HG02588 (cell line): ENCODE data around the gene NFU1.
A peak's percentile ranks its signal among the peaks of the same experiment; 100 is the strongest.
"Not testable (repeated sequence)": the region's sequence is repeated elsewhere in the genome, so short reads cannot be mapped to it uniquely, and the experiment has no call there.

Experiments used
- ATAC-seq: cut with Tn5 transposase; IDR thresholded peaks from one replicate; pipeline ENCODE4 v1.9.1; 2021; ENCODE audit warnings: mild to moderate bottlenecking, moderate library complexity; ENCODE audit not compliant: unreplicated experiment

Gene NFU1

DNA sequence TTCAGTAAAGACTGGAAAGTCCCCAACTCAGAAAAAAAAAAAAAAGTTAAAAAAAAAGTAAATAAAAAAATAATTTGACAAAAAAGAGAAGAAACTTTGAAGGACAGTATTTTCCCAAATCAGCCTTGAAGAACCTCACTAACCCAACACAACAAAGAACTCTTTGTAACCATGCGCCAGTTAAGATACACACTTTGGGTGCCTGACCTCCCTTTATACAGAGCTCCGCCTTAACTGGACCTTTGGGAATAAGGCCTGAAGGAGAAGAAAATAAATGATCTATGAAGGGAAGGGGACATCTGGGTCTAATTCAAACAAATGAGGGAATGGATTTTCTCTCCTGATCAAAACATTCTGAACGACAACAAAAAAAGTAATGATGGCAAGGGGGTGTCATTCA, 48.0 kb downstream of the NFU1 start:
- no peak for ATAC-seq

DNA sequence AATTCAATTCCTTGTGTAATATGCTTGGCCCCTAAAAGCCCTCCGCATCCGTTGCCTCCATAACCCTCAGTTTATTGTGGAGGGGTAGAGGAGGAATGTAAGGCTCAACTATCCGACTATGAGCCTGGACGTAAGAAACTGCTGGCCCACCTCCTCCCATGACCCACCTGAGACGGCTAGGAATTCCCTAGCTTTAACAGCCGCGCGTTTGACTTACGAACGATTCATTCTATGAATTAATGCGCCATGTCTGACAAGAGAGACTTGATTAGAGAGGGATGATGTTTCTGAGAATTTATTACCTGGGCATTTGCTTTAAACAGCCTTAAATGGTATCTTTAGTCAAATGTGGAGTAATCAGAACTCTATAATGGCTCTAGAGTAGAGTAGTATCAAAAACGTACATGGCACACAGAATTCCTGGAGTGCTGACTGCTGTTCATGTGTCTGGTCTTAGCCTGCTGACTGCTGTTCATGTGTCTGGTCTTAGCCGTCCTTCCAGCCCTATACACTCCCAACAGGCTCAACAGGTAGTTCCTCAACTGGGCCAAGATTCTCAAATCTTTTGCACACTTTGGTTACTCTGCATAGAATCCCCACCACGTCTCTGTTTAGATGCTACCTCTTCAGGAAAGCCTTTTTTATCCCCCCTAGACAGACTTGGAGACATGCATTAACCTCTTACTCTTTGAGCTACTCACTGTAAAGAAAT, 49.3 kb downstream of the NFU1 start:
- ATAC-seq = no peak

DNA sequence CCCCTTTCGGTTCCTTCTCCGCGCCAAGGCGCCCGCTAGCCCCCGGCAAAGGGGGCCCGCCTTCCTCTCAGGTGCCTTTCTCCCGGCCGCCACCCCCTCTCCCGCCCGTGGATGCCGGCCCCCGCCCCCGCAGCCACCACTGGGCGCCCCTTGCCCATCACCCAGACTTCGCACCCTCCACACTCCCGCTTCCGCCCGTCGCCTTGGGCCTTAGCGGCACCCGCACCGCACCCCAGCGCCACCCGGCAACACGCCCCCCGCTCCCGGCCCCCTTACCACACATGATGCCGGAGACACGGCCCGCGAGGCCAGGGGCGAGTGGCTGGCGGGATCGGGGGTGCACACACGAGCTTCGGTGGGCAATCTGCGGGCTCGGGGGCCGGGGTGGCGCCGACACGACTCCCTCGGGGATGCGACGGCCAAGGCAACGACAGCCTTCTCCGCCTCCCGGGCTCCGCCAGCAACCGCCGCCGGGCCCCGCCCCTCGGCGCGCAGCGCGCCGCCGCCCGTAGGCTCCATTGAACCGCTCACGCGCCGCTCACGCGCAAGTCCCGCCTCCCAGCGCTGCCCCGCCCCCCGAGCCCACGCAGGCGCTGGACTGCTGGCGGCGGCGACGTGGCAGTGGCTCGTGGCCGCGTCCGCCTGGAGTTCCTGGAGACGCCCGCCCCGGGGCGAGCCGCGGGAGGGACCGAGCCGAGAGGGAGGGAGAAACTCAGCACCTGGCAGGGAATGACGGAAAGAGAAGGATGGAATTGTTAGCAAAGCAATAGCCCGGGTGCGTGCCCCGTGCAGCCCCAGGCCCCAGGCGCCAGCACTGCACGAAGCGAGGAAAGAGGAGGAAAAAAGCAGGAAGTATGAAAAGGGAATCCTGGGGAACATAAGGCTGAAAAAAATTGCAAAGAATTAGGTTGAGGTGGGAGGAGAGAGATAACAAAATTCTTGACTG, 50.2 kb downstream of the NFU1 start, which contains the start of gene GFPT1:
GFPT1 (minus strand) TSS at position 439 of the 946 bp plus-strand sequence; CDS start at position 283, 156 bp downstream.
- peak; percentile 93 for ATAC-seq

DNA sequence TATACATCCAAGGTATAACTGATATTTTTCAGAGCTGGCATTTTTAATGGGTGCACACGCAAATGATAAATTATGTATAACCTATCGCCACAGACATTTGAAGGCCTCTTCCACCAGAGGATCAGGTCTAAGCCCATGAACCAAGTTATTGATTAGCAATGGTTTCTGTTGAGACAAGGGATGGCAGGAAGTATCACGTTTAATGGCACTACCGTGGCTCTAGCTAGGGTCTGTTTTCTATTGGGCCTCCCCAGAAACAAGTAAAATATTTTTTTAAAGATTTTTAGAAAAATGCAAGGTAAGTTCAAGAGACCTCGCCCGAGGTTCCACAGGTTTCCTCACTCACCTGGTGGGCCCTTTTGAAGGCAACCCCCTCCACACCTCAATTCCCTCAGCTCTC, 50.9 kb downstream of the NFU1 start:
- ATAC-seq = peak; percentile 9

DNA sequence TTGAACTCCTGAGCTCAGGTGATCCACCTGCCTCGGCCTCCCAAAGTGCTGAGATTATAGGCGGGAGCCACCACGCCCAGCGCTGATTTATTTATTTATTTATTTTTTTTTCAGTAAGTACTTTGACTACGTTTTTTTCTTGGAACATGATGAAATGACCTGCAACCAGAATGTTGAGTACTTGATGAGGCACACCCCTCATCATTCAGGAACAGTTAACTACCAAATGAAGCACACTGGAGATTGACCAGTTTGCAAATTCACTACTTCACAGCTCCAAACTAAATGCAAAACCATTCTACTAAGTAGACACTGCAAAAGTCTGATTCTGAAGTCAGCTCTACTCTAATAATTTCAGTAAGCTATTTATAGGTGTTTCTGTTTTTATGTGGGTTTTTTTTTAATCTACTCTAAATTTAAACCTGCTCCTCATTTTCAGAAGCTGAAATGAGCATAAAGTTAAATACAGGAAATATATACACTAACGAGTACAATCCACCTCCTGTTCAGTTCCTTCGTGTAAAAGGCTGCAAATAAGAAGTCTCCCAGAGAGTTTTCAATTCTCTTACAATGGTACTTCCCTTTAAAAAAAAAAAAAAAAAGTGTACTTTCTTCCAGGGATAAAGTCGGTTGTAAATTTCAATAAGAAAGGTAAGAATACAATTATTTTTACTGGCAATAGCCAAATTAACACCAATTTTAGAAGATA, 51.6 kb downstream of the NFU1 start:
- ATAC-seq = no peak

DNA sequence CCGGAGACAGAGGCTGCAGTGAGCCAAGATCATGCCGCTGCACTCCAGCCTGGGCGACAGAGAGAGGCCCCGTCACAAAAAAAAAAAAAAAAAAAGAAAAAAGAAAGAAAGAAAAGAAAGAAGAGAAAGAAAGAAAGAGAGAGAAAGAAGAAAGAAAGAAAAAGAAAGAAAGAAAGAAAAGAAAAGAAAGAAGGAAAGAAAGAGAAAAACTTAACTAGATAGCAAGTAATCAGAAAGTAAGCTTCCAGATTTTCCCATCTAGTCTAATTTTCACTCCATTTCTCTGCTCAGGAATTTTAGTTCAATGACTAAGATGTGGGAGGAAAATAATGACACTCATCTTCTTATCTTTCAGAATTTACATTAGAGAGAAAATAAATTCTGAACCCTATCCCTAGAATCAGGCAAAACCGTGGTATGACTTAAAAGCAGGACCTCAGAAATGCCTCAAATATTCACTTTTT, 52.6 kb downstream of the NFU1 start:
- ATAC-seq = no peak

DNA sequence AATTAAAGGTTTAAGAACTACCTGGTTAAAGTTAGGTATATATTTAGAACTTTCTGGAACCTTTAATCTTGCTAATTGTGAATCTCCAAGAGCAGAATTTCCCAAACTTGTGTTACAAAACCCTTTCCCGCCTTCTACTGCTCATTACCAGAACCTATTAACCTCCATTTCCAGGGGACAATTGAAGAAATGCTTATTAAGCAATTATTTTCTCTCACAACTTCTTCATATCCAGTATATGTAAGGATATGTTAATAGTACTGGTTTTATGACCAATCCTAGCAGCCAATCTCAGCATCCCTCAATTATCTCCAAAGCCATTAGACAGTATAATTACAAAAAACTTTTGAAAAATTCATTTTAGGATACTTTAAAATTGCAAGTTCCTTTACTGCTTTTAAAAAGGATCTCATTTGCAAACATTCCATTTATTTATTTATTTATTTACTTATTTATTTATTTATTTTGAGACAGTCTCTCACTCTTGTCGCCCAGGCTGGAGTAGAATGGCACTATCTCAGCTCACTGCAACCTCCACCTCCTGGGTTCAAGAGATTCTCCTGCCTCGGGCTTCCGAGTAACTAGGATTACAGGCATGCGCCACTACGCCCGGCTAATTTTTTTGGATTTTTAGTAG, 53.9 kb downstream of the NFU1 start:
- ATAC-seq = no peak

DNA sequence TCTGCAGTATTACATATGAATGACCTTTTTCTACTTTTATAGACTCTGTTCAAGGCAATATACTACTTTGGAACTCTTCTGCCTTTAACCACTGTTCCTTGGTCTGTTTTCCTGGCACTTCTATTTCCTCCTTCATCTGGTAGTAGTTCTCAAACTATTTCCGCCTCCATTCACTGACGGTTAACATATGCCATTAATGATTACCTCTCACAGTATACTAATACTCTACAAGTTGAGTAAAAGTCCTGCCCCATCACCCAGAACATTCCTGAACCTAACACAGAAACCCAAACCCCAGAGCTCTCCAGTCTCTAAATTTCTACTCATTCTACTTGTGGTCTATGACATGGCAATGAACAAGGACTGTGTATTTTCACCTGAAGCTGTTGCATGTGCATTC, 54.7 kb downstream of the NFU1 start:
- ATAC-seq = no peak

DNA sequence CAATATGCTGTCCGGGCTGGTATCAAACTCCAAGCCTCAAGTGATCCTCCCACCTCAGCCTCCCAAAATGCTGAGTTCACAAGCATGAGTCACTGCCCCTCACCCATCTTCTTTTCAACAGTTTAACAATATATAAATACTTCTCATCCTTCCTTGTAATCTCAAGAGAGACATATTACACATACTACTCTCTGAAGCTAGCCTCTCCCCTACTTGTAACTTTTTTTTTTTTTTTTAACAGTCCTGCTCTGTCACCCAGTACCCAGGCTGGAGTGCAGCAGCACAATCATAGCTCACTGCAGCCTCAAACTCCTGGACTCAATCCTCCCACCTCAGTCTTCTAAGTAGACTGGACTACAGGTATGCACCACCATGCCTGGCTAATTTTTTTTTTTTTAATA, 55.9 kb downstream of the NFU1 start:
- no peak for ATAC-seq

DNA sequence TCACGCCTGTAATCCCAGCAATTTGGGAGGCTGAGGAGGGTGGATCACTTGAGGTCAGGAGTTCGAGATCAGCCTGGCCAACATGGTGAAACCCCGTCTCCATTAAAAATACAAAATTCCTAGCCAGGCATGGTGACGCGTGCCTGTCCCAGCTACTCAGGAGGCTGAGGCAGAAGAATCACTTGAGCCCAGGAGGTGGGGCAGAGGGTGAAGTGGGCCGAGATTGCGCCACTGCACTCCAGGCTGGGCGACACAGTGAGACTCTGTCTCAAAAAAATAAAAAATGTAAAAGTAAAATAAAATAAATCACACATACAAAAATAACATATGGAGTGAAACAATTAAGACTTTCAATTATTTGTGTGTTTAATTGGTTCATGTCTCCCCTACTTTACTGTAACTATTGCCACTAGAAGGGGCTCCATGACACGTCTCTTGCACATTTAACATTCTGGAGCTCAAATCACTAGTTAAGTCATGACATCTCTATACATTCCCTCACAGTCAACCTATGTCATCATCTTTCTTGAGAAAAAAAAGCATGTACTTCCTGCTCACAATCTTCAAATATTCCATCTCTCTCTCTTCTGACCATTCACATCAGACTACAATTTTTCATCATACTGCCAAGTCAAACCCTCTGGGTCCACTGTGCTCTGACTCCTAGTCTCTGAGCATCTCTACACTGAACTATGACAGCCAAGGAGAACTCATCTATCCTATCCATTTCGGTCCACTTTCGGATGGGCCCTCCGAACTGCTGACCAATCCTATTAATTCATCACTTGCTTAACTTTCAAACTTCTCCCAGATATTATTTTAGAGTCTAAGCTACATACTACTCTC, 56.9 kb downstream of the NFU1 start:
- no peak for ATAC-seq

DNA sequence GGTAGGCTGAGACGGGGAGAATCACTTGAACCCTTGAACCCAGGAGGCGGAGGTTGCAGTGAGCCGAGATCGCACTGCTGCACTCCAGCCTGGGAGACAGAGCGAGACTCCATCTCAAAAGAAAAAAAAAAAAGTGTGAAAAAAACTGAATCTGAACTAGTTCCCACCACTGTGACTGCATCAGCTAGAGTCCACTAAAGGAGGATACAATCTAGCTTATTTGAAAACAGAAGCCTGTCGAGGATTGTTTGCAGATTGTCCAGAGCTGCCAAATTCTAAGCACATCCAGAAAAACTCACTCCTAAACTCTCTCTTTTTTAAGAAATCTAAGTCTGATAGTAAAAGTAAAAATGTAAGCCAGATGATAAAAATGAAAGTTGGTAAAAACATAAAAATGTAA, 60.8 kb downstream of the NFU1 start:
- no peak for ATAC-seq

DNA sequence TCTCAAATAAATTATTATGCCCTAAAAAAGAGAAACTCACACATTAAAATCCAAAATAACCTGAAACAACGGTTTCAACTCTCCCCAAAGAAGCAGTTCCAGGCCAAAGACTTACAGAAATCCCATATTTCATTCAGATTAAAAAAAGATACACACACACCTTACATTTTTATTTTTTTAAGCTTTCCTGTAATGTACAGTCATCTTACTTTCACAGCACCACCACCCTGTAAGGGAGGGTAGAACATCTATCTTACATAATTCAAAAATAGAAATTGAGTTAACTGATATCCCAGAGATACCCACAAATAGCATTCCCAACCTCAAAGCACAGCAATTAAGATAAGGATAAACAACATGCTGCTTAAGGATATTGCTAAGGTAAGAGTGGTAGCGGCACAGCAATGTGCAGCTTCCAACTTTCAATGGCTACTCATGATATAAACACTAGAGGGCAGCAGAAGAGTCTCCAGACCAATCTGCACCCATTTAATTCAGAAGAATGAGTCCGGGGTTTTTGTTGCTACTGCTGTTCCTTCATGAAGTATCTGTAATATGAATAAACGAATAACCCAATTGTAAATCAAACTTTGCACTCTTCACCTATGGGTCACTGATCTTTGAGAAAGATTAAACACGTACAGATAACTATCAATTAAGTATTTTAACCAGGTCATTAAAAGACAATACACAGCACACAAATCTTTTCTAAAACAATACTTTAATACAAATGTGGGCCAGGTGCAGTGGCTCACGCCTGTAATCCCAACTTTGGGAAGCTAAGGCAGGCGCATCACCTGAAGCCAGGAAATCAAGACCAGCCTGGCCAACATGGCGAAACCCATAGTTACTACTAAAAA, 61.5 kb downstream of the NFU1 start:
- no peak for ATAC-seq

DNA sequence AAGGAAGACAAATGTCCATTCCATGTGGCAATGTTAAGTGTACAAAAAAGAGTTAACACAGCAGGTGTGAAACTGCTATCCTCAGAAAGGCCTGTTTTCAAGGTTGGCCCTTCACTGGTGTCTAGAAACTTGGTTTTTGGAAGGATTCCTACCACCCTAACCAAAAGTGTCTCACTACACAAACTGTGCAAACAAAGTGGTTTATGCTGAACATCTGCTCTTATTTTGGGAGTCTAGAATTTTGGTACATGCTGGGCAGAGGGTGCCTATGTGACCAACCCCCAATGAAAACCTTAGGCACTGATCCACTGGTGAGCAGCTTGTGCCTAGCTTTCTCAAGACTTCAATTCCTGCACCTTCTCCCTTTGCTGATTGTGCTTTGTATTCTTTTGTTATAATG, 64.5 kb downstream of the NFU1 start:
- no peak for ATAC-seq

DNA sequence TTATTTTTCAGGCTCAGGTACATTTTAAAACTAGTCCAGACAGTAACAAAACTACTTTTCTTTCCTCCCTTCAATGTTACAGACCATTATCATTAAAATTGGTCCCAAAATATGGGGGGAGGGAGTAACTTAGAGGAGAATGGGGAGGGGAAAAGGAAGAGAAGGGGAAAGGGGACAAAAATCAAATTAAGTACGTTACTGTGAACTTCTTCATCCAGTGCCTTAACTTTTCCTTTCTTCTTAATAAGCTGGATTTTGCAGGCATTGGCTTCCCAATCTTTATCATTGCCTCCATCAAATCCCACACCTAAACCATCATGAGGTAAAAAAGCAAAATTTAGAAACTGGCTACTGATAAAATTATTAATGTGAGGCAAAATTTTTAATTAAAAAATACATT, 67.4 kb downstream of the NFU1 start:
- ATAC-seq = no peak

DNA sequence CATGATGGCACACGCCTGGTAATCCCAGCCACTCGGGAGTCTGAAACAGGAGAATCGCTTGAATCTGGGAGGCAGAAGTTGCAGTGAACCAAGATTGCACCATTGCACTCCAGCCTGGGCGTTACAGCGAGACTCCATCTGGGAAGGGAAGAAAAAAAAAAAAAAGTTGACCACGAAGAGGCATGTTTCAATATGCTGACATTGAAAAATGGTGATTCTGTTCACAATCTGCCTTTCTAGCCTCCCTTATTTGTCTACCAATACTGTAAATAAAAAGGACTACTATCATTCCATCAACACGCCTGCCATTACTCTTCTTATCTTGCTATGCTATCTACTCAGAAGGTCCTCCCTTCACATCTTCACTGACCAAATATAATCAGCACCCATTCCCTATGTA, 68.6 kb downstream of the NFU1 start:
- ATAC-seq = no peak

DNA sequence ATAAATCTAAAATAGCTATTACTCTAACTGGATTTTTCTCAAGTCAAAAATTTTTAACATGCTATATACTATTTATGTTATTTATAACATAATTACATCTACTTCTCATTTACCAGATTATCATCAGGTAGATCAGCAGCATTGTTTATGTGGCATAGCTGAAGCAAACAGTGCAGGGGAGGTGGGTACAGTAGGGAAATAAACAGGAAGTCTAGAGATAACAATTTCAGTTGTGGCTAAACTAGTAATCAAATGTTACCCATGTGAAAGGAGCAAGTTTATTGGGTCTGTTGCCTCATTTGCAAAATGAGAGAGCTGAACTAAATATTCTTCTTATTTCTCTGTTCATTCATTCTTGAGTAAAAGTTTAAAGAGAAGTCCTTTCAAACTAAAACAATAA, 77.9 kb downstream of the NFU1 start:
- no peak for ATAC-seq

DNA sequence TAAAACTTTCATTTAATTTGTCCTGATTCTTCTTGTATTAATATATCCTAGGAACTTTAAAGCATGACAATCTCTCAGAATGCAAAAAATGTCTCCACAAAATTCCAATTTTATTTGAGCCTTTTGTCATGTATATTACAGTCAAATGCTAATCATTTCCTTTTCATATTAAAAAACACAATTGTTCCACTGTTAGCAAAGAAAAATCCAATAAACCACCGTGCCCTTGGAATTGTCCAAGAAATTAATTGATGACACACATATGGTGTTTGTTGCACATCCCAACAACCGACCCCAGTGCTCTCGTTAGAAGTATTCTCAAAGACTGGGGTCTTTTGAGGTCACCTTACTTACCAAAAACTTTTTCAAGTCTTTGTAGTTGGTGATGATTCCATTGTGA, 78.3 kb downstream of the NFU1 start:
- no peak for ATAC-seq

DNA sequence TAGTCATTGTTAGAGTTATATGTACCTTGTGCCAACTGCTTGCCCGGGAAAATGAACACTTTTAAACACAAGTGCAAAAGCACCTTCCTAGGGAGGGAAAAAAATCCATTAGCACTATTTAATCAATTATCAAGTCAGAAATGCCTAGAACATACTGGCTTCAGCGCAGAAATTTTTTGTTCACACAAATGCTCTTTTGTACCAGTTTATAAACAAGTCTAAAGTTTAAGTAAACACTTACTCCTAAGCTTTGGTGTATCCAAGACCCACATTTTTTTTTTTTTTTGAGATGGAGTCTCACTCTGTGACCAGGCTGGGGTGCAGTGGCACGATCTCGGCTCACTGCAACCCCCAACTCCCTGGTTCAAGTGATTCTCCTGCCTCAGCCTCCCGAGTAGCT, 80.8 kb downstream of the NFU1 start:
- no peak for ATAC-seq

DNA sequence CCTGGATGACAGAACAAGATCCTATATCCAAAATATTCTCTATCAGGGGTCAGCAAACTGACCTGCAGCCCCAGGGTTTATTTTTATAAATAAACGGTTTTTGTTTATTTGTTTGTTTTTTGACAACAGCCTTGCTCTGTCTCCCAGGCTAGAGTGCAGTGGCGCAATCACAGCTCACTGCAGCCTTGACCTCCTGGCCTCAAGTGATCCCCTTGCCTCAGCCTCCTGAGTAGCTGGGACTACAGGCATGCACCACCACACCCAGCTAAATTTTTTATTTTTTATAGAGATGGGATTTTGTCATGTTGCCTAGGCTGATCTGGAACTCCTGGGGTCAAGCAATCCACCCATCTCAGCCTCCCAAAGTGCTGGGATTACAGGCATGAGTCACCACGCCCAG, 82.3 kb downstream of the NFU1 start:
- ATAC-seq = not testable (repeated sequence)
